K562 (cell line): Measurements from ENCODE around the gene UBXN10. TPM values are rescaled to one million over a fixed set of nuclear protein-coding genes. Genes with fewer than 3 reads are reported as not detected.

Source experiments
- CEBPZ ChIP-seq: fragments of 150-350 bp; IDR thresholded peaks from 2 replicates; pipeline ENCODE4 v1.6.1; 2014; ENCODE audit warnings: low read depth, mild to moderate bottlenecking, low read length, borderline replicate concordance
- CHD7 ChIP-seq: fragments of 200-600 bp; sonication (generic); IDR thresholded peaks from one replicate; pipeline ENCODE4 v1.6.1; 2012; ENCODE audit warnings: mild to moderate bottlenecking, low read depth, low read length, inconsistent platforms
- RB1 ChIP-seq: fragments of 450-650 bp; IDR thresholded peaks from 2 replicates; pipeline ENCODE4 v1.6.1; 2017; ENCODE audit warnings: low read depth, mild to moderate bottlenecking
- polyA plus RNA-seq, 8 experiments: library from polyadenylated mRNA; depleted of rRNA in 4 of 8; stranded (reverse) in 5 of 8; unstranded in 3 of 8; fragments of >200 nt; fragmentation: Nextera tagmentation in 2 of 8; fragmentation: Illumina TruSeq in 1 of 8; extraction: Ambion mirVana in 2 of 8; extraction: Trizol in 1 of 8; gene quantifications; 2 replicates each; pipeline versions ENCODE4 v1.2.1 to v1.2.3, GENCODE V29; 2011 to 2014; ENCODE audit warnings: inconsistent platforms in 1 of 8, missing spikeins in 1 of 8
- total RNA-seq, 7 experiments: library from RNA; depleted of rRNA in 6 of 7; stranded (reverse); fragments of >200 nt in 6 of 7; fragmentation: Illumina TruSeq in 2 of 7; extraction: Trizol in 2 of 7; gene quantifications; 2 replicates each; pipeline versions ENCODE4 v1.2.1 to v1.2.3, GENCODE V29; 2011 to 2021; ENCODE audit warnings: low replicate concordance in 1 of 7

UBXN10 gene
- total and polyA plus RNA-seq, 9 of the 15 experiments (the other 6 are each of a cell fraction or from before 2014, with no cell fraction given) = 10.7 to 17.7 (median 13.6) TPM

GRCh38 chr1:20165522-20165951 is 20.4 kb upstream of the UBXN10 start (continued):
- TF ChIP-seq CHD7 = no peak
- TF ChIP-seq RB1 = no peak
- TF ChIP-seq CEBPZ = no peak
